Neuronal stem cell (in vitro differentiated cells): ENCODE data around the gene ARHGEF26.

Source experiments
- DNase-seq: peaks from one replicate; pipeline ENCODE4 v3.0.0-alpha.2; 2013; ENCODE audit warnings: low spot score
- H2AFZ ChIP-seq: one replicate; pipeline ENCODE4 v1.6.1; 2013; ENCODE audit warnings: mild to moderate bottlenecking, low read length, inconsistent platforms
- H2AK5ac ChIP-seq: 2 replicates; pipeline ENCODE4 v1.6.1; 2013; ENCODE audit warnings: low read depth, mild to moderate bottlenecking, inconsistent platforms, low read length, moderate library complexity, mixed read lengths
- H2BK120ac ChIP-seq: 2 replicates; pipeline ENCODE4 v1.6.1; 2013; ENCODE audit warnings: low read depth, mild to moderate bottlenecking, inconsistent platforms, low read length, moderate library complexity, mixed read lengths
- H2BK12ac ChIP-seq: one replicate; pipeline ENCODE4 v1.6.1; 2013; ENCODE audit warnings: low read length, inconsistent platforms
- H2BK15ac ChIP-seq: 2 replicates; pipeline ENCODE4 v1.6.1; 2013; ENCODE audit warnings: mild to moderate bottlenecking, low read length, inconsistent platforms, mixed read lengths
- H2BK5ac ChIP-seq: one replicate; pipeline ENCODE4 v1.6.1; 2013; ENCODE audit warnings: inconsistent platforms, mild to moderate bottlenecking, low read length, moderate library complexity
- H3K14ac ChIP-seq: one replicate; pipeline ENCODE4 v1.6.1; 2013; ENCODE audit warnings: low read length, inconsistent platforms
- H3K18ac ChIP-seq: 2 replicates; pipeline ENCODE4 v1.6.1; 2013; ENCODE audit warnings: low read length, inconsistent platforms
- H3K23ac ChIP-seq: 2 replicates; pipeline ENCODE4 v1.6.1; 2013; ENCODE audit warnings: low read depth, mild to moderate bottlenecking, mixed read lengths, low read length, inconsistent platforms; ENCODE audit not compliant: poor library complexity
- H3K27ac ChIP-seq: replicated peaks from 3 replicates; pipeline ENCODE4 v1.5.1; 2013; ENCODE audit warnings: low read length, inconsistent platforms
- H3K27me3 ChIP-seq, 3 experiments: 2 replicates each; pipeline ENCODE4 v1.6.1; 2013; ENCODE audit warnings: low read length in 3 of 3, mild to moderate bottlenecking in 2 of 3, inconsistent platforms in 1 of 3, low read depth in 1 of 3, mixed read lengths in 1 of 3, moderate library complexity in 1 of 3; ENCODE audit not compliant: control insufficient read depth in 3 of 3, insufficient read depth in 3 of 3
- H3K36me3 ChIP-seq, 2 donors: replicated peaks in 1 of 2; 2 replicates each; pipeline ENCODE4 v1.6.1; 2013; ENCODE audit warnings: low read length in 2 of 2; ENCODE audit not compliant: control insufficient read depth in 2 of 2, insufficient read depth in 2 of 2
- H3K4ac ChIP-seq: 2 replicates; pipeline ENCODE4 v1.6.1; 2013; ENCODE audit warnings: inconsistent platforms, mild to moderate bottlenecking, low read length, moderate library complexity
- H3K4me1 ChIP-seq, 2 donors: 1 replicate in 1 of 2; 2 replicates in 1 of 2; pipeline ENCODE4 v1.6.1; 2013; ENCODE audit warnings: low read length in 2 of 2, low read depth in 1 of 2; ENCODE audit not compliant: control insufficient read depth in 2 of 2, insufficient read depth in 1 of 2
- H3K4me2 ChIP-seq: one replicate; pipeline ENCODE4 v1.6.1; 2013; ENCODE audit warnings: mild to moderate bottlenecking, low read length, inconsistent platforms; ENCODE audit not compliant: insufficient read depth, poor library complexity, severe bottlenecking
- H3K4me3 ChIP-seq, 2 donors: 2 replicates each; pipeline ENCODE4 v1.5.1; 2013; ENCODE audit warnings: low read length in 2 of 2, mild to moderate bottlenecking in 2 of 2, inconsistent platforms in 1 of 2, moderate library complexity in 1 of 2
- H3K79me1 ChIP-seq: one replicate; pipeline ENCODE4 v1.6.1; 2013; ENCODE audit warnings: low read depth, mild to moderate bottlenecking, inconsistent platforms, low read length, moderate library complexity
- H3K9ac ChIP-seq: one replicate; pipeline ENCODE4 v1.6.1; 2013; ENCODE audit warnings: mild to moderate bottlenecking, low read depth, low read length, inconsistent platforms; ENCODE audit not compliant: poor library complexity
- H3K9me3 ChIP-seq, 2 donors: replicated peaks in 1 of 2; 2 replicates each; pipeline versions ENCODE3 to v1.6.1; 2013; ENCODE audit warnings: low read length in 2 of 2, mild to moderate bottlenecking in 2 of 2, inconsistent platforms in 1 of 2, low read depth in 1 of 2, mixed read lengths in 1 of 2, moderate library complexity in 1 of 2; ENCODE audit not compliant: control insufficient read depth in 2 of 2, insufficient read depth in 1 of 2
- H4K8ac ChIP-seq: one replicate; pipeline ENCODE4 v1.6.1; 2013; ENCODE audit warnings: low read depth, mild to moderate bottlenecking, inconsistent platforms, low read length, moderate library complexity
- H4K91ac ChIP-seq: one replicate; pipeline ENCODE4 v1.6.1; 2013; ENCODE audit warnings: low read length, low read depth, mild to moderate bottlenecking, inconsistent platforms; ENCODE audit not compliant: poor library complexity
- WGBS, 2 donors: extraction: QIAGEN DNeasy Blood & Tissue Kit; methylation state at CpG; one replicate each; pipeline ENCODE4 v1.1.7; 2013; ENCODE audit warnings: missing lambda C conversion rate in 2 of 2, mixed read lengths in 1 of 2; ENCODE audit not compliant: insufficient read length in 2 of 2, insufficient replicate concordance in 1 of 2; ENCODE audit errors: extremely low coverage in 2 of 2; 5-methylcytosine and 5-hydroxymethylcytosine counted together

Gene ARHGEF26

DNA sequence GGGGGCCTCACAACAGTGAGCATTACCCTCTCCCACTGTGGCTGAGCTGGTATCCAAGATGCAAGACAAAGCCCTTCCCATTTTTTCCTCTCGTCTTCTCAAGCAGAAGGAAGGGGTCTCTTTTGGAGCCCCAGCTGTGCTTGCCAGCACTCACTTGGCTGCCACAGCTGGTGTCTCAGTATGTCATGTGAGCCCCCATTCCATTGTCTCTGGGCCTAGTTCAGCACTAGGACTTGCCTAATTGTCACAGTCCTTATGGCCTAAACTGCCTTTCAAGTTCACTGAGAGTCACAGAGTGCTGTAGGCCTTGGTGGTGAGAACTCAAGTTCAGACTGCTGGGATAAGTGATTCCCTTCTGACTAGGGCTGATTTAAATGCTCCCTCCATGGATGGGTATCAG, 89.8 kb downstream of the ARHGEF26 start:
- no peak overlapping the region for H3K27ac ChIP-seq
- H2AK5ac ChIP-seq: no peak overlapping the region
- DNase-seq: no peak
- no peak overlapping the region for H3K23ac ChIP-seq
- no peak overlapping the region for H3K14ac ChIP-seq
- no CpG with 5 or more reads among the region's 1 CpG for WGBS, 2 donors
- peaks cover 8 to 34% of the 10 kb centered on the region in 2 donors for H3K9me3 ChIP-seq
- H3K4ac ChIP-seq: no peak overlapping the region
- no peak overlapping the region for H3K18ac ChIP-seq
- no peaks in the 10 kb centered on the region for H3K27me3 ChIP-seq
- no peak overlapping the region for H4K8ac ChIP-seq
- H3K9ac ChIP-seq: no peak overlapping the region
- H3K4me1 ChIP-seq: no peaks in the 10 kb centered on the region
- H2BK120ac ChIP-seq: no peak overlapping the region
- no peaks in the 10 kb centered on the region for H3K79me1 ChIP-seq
- no peak overlapping the region for H2BK12ac ChIP-seq
- H2BK15ac ChIP-seq: no peak overlapping the region
- no peak overlapping the region for H3K4me3 ChIP-seq
- H3K36me3 ChIP-seq: peaks cover 6 to 40% of the 10 kb centered on the region in 2 donors
- H4K91ac ChIP-seq: no peak overlapping the region
- H2BK5ac ChIP-seq: no peak overlapping the region
- no peak overlapping the region for H2AFZ ChIP-seq
- H3K4me2 ChIP-seq: no peak overlapping the region

DNA sequence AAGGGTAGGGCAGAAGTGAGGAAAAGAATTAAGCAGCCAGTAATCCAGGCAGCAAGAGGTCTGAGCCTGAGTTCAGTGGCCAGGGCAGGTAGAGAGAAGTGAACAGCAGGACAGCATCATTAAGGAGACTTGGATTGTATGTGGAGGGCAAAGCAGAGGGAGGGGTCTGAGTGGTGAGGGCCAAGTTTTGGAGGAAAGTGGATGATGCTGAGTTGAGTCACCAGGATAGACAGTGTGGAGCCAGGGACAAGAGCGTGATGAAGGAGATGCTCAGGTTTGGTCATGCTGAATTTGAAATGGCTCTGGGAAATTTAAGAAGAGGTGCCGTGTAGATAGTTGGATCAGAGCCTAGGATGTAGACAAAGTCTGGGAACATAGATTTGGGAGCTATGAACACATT, 93.1 kb downstream of the ARHGEF26 start:
- no peak overlapping the region for H3K27ac ChIP-seq
- no peak overlapping the region for H4K8ac ChIP-seq

DNA sequence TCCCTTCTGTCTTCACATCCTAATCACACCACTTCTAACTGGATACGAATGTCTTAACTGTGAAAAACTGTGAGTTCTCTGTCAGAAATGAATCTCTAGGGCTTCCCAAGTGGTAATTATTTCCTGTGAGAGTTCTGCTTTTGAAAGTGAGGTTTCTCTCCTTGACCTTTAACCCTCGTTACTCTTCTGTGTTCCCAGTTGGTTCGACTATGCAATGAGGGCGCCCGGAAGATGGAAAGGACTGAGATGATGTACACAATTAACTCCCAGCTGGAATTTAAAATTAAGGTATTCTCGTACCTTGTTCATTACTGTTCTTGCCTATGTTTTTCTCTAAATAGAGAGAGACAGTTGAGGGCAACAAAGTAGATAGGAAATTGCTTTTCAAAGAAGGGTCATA, 96.5 kb downstream of the ARHGEF26 start:
- no peak overlapping the region for H3K9ac ChIP-seq
- H3K36me3 ChIP-seq: peaks cover 4 to 40% of the 10 kb centered on the region in 2 donors
- H3K27me3 ChIP-seq: no peaks in the 10 kb centered on the region
- no peak overlapping the region for H4K91ac ChIP-seq
- H3K4me3 ChIP-seq: no peak overlapping the region
- H3K23ac ChIP-seq: no peak overlapping the region
- no peak overlapping the region for H3K4me2 ChIP-seq
- H4K8ac ChIP-seq: no peak overlapping the region
- no peaks in the 10 kb centered on the region for H3K79me1 ChIP-seq
- H3K4me1 ChIP-seq: peaks cover 0 to 2% of the 10 kb centered on the region in 2 donors
- no peak overlapping the region for H2BK120ac ChIP-seq
- peak overlapping the region; percentile 68 for H3K27ac ChIP-seq
- no peak overlapping the region for H3K14ac ChIP-seq
- no peak overlapping the region for H3K4ac ChIP-seq
- peaks cover 4 to 13% of the 10 kb centered on the region in 2 donors for H3K9me3 ChIP-seq
- peak; percentile 30 for DNase-seq
- H2BK5ac ChIP-seq: no peak overlapping the region
- no peak overlapping the region for H2BK15ac ChIP-seq
- no peak overlapping the region for H3K18ac ChIP-seq
- no peak overlapping the region for H2AK5ac ChIP-seq
- no peak overlapping the region for H2AFZ ChIP-seq
- no CpG with 5 or more reads among the region's 6 CpGs for WGBS, 2 donors
- H2BK12ac ChIP-seq: no peak overlapping the region

More for the DNA sequence above, 93.1 kb downstream of the ARHGEF26 start:
- no peak overlapping the region for H3K9ac ChIP-seq
- H2BK120ac ChIP-seq: no peak overlapping the region
- H2AK5ac ChIP-seq: no peak overlapping the region
- WGBS, 2 donors: no CpG with 5 or more reads among the region's 2 CpGs
- no peak overlapping the region for H2BK12ac ChIP-seq
- no peak overlapping the region for H3K23ac ChIP-seq
- no peak overlapping the region for H2BK5ac ChIP-seq
- H3K4me2 ChIP-seq: no peak overlapping the region
- peaks cover 0 to 2% of the 10 kb centered on the region in 2 donors for H3K4me1 ChIP-seq
- H3K27me3 ChIP-seq: no peaks in the 10 kb centered on the region
- H3K14ac ChIP-seq: no peak overlapping the region
- no peaks in the 10 kb centered on the region for H3K79me1 ChIP-seq
- no peak overlapping the region for H3K4me3 ChIP-seq
- H2AFZ ChIP-seq: no peak overlapping the region
- H3K36me3 ChIP-seq: peaks cover 6 to 35% of the 10 kb centered on the region in 2 donors
- H4K91ac ChIP-seq: no peak overlapping the region
- no peak overlapping the region for H3K18ac ChIP-seq
- H3K4ac ChIP-seq: no peak overlapping the region
- DNase-seq: no peak
- H2BK15ac ChIP-seq: no peak overlapping the region
- peaks cover 8 to 19% of the 10 kb centered on the region in 2 donors for H3K9me3 ChIP-seq

DNA sequence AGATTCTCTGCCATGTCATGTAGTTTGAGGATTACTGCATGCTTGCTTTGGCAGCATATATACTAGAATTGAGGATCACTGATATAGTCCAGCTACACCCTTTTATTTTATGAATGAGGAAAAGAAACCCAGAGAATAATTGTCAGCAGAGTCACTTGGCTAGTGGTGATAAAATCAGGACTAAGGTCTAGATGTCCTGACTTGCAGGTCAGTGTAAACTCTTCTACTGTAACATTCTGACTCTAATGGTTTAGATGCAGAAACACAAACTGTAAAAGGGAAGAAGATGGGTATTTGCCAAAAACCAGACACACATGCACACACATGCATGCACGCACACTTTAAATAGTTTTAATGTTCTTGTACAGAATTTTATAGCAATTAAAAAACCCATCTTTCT, 97.5 kb downstream of the ARHGEF26 start:
- Histone ChIP-seq H2BK12ac (no peak overlapping the region), H3K14ac (no peak overlapping the region), H3K23ac (no peak overlapping the region), H4K8ac (no peak overlapping the region), H3K79me1 (no peaks in the 10 kb centered on the region), H2AK5ac (no peak overlapping the region), H4K91ac (no peak overlapping the region), H2BK15ac (no peak overlapping the region), H3K36me3 (peaks cover 4 to 47% of the 10 kb centered on the region in 2 donors), H2BK5ac (no peak overlapping the region), H3K9ac (no peak overlapping the region), H2AFZ (no peak overlapping the region), H3K4ac (no peak overlapping the region), H2BK120ac (no peak overlapping the region), H3K9me3 (peaks cover 4 to 13% of the 10 kb centered on the region in 2 donors), H3K27ac (no peak overlapping the region), H3K18ac (no peak overlapping the region), H3K4me1 (peaks cover 0 to 2% of the 10 kb centered on the region in 2 donors), H3K4me2 (no peak overlapping the region), H3K27me3 (no peaks in the 10 kb centered on the region), H3K4me3 (no peak overlapping the region)
- no CpG with 5 or more reads among the region's 1 CpG for WGBS, 2 donors
- DNase-seq: no peak
